ENCODE data around the gene KCNK15. TPM values are rescaled to one million over a fixed set of nuclear protein-coding genes. Genes with fewer than 3 reads are reported as not detected.

The KCNK15 gene
- polyA plus RNA-seq, 1 donor, result 0.21 TPM

DNA sequence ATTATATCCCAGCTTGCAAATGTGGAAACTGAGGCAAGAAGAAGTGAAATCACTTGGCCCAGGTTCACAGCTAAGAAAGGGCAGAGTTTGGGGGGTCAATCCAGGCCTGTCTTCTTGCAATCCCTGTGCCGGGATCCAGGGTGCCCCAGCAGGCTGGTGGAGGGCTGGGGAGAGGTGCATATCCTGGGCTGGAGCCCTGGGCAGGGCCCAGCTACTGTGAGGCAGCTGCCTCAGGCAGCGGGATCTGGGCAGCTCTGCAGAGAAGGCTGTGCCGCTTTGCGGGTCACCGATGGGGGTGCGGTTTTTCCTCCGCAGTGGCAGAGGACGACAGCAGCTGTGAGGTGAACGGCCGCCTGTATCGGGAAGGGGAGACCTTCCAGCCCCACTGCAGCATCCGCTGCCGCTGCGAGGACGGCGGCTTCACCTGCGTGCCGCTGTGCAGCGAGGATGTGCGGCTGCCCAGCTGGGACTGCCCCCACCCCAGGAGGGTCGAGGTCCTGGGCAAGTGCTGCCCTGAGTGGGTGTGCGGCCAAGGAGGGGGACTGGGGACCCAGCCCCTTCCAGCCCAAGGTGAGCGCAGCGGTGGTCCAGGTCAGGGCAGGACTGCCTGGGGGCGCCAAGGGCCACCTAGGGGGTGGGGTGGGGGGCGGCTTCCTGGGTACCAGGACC is 21.1 kb upstream of the KCNK15 start:
- no CpG with 5 or more reads among the region's 26 CpGs for WGBS (ENCODE audit: insufficient coverage, low lambda C conversion rate)
- H3K36me3 ChIP-seq (ENCODE audit: control insufficient read depth, insufficient read depth, low read length), result no peaks in the 10 kb centered on the region
- H3K4me1 ChIP-seq (ENCODE audit: control insufficient read depth, insufficient read depth, low read length), result peaks cover 13% of the 10 kb centered on the region
- H3K27ac ChIP-seq (ENCODE audit: low read length), result no peak overlapping the region
- no peaks in the 10 kb centered on the region for H3K9me3 ChIP-seq (ENCODE audit: control insufficient read depth, low read depth, low read length)
- no peak for DNase-seq
- H3K27me3 ChIP-seq (ENCODE audit: control insufficient read depth, insufficient read depth, low read length), result peaks cover 14% of the 10 kb centered on the region
- H3K4me3 ChIP-seq (ENCODE audit: low read length), result no peak overlapping the region

GRCh38 chr20:44725837-44726236 is 19.8 kb upstream of the KCNK15 start:
- no peak overlapping the region for H3K27ac ChIP-seq (ENCODE audit: low read length)
- peaks cover 14% of the 10 kb centered on the region for H3K4me1 ChIP-seq (ENCODE audit: control insufficient read depth, insufficient read depth, low read length)
- 100% methylated on average over 1 of the region's 5 CpGs for WGBS (ENCODE audit: insufficient coverage, low lambda C conversion rate)
- H3K36me3 ChIP-seq (ENCODE audit: control insufficient read depth, insufficient read depth, low read length), result no peaks in the 10 kb centered on the region
- no peak for DNase-seq
- no peaks in the 10 kb centered on the region for H3K9me3 ChIP-seq (ENCODE audit: control insufficient read depth, low read depth, low read length)
- H3K27me3 ChIP-seq (ENCODE audit: control insufficient read depth, insufficient read depth, low read length), result peaks cover 14% of the 10 kb centered on the region
- H3K4me3 ChIP-seq (ENCODE audit: low read length), result no peak overlapping the region

DNA sequence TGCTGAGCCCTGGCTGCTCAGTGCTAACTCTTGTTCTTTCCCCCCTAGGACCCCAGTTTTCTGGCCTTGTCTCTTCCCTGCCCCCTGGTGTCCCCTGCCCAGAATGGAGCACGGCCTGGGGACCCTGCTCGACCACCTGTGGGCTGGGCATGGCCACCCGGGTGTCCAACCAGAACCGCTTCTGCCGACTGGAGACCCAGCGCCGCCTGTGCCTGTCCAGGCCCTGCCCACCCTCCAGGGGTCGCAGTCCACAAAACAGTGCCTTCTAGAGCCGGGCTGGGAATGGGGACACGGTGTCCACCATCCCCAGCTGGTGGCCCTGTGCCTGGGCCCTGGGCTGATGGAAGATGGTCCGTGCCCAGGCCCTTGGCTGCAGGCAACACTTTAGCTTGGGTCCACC is 18.6 kb upstream of the KCNK15 start:
- H3K27ac ChIP-seq (ENCODE audit: low read length), result no peak overlapping the region
- DNase-seq, result no peak
- peaks cover 14% of the 10 kb centered on the region for H3K27me3 ChIP-seq (ENCODE audit: control insufficient read depth, insufficient read depth, low read length)
- no peaks in the 10 kb centered on the region for H3K36me3 ChIP-seq (ENCODE audit: control insufficient read depth, insufficient read depth, low read length)
- H3K4me1 ChIP-seq (ENCODE audit: control insufficient read depth, insufficient read depth, low read length), result peaks cover 14% of the 10 kb centered on the region
- no peak overlapping the region for H3K4me3 ChIP-seq (ENCODE audit: low read length)
- no peaks in the 10 kb centered on the region for H3K9me3 ChIP-seq (ENCODE audit: control insufficient read depth, low read depth, low read length)
- no CpG with 5 or more reads among the region's 11 CpGs for WGBS (ENCODE audit: insufficient coverage, low lambda C conversion rate)

- DNase-seq, result no peak
- Histone ChIP-seq H3K4me3 (ENCODE audit: low read length) (no peak overlapping the region), H3K36me3 (ENCODE audit: control insufficient read depth, insufficient read depth, low read length) (no peaks in the 10 kb centered on the region), H3K9me3 (ENCODE audit: control insufficient read depth, low read depth, low read length) (no peaks in the 10 kb centered on the region), H3K27ac (ENCODE audit: low read length) (no peak overlapping the region), H3K27me3 (ENCODE audit: control insufficient read depth, insufficient read depth, low read length) (peaks cover 14% of the 10 kb centered on the region), H3K4me1 (ENCODE audit: control insufficient read depth, insufficient read depth, low read length) (peaks cover 14% of the 10 kb centered on the region)
- no CpG with 5 or more reads among the region's 2 CpGs for WGBS (ENCODE audit: insufficient coverage, low lambda C conversion rate)
Measured at GRCh38 chr20:44727651-44728050, 18.0 kb upstream of the KCNK15 start.

DNA sequence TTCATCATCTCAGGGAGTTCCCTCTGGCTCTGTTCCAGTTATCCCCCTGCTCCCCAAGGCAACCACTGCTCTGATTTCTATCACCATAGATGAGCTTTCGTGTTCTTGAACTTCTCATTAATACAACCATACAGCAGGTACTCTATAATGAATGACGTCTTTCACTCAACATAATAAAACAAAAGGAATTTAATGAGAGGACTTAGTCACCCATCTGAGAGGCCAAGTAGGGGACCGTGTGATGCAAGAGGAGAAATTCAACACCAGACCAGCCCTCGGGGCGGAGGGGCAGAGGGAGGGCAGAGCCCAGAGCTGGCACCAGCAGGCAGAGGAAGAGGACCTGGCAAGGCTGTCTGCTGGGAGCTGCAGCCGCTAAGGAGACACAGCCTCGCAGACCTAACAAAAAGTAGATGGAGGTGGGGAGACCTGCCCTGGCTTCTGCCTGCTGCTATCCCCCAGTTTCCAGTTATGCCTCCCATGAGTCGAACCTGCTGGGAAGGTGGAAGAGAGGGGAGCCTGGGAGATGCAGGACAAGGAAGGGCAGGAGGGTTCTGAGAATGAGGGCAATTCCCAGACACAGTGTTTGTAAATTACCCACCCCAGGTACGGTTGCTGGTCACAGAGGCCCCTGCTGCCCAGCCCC is 16.7 kb upstream of the KCNK15 start:
- Histone ChIP-seq H3K9me3 (ENCODE audit: control insufficient read depth, low read depth, low read length) (no peaks in the 10 kb centered on the region), H3K27ac (ENCODE audit: low read length) (no peak overlapping the region), H3K36me3 (ENCODE audit: control insufficient read depth, insufficient read depth, low read length) (no peaks in the 10 kb centered on the region), H3K4me3 (ENCODE audit: low read length) (no peak overlapping the region), H3K4me1 (ENCODE audit: control insufficient read depth, insufficient read depth, low read length) (peaks cover 14% of the 10 kb centered on the region), H3K27me3 (ENCODE audit: control insufficient read depth, insufficient read depth, low read length) (peaks cover 11% of the 10 kb centered on the region)
- peak; percentile 64 to 83 for DNase-seq
- no CpG with 5 or more reads among the region's 9 CpGs for WGBS (ENCODE audit: insufficient coverage, low lambda C conversion rate)

GRCh38 chr20:44730441-44730840 is 15.2 kb upstream of the KCNK15 start:
- Histone ChIP-seq H3K36me3 (ENCODE audit: control insufficient read depth, insufficient read depth, low read length) (no peaks in the 10 kb centered on the region), H3K4me1 (ENCODE audit: control insufficient read depth, insufficient read depth, low read length) (peaks cover 14% of the 10 kb centered on the region), H3K9me3 (ENCODE audit: control insufficient read depth, low read depth, low read length) (no peaks in the 10 kb centered on the region), H3K27ac (ENCODE audit: low read length) (no peak overlapping the region), H3K4me3 (ENCODE audit: low read length) (no peak overlapping the region), H3K27me3 (ENCODE audit: control insufficient read depth, insufficient read depth, low read length) (no peaks in the 10 kb centered on the region)
- DNase-seq, result no peak
- WGBS (ENCODE audit: insufficient coverage, low lambda C conversion rate), result no CpG with 5 or more reads among the region's 2 CpGs

- Histone ChIP-seq H3K27ac (ENCODE audit: low read length) (no peak overlapping the region), H3K4me1 (ENCODE audit: control insufficient read depth, insufficient read depth, low read length) (peaks cover 18% of the 10 kb centered on the region), H3K9me3 (ENCODE audit: control insufficient read depth, low read depth, low read length) (no peaks in the 10 kb centered on the region), H3K27me3 (ENCODE audit: control insufficient read depth, insufficient read depth, low read length) (no peaks in the 10 kb centered on the region), H3K36me3 (ENCODE audit: control insufficient read depth, insufficient read depth, low read length) (no peaks in the 10 kb centered on the region), H3K4me3 (ENCODE audit: low read length) (no peak overlapping the region)
- WGBS (ENCODE audit: insufficient coverage, low lambda C conversion rate), result no CpG with 5 or more reads among the region's 8 CpGs
- DNase-seq, result no peak
Measured at GRCh38 chr20:44731657-44732056, 14.0 kb upstream of the KCNK15 start.

DNA sequence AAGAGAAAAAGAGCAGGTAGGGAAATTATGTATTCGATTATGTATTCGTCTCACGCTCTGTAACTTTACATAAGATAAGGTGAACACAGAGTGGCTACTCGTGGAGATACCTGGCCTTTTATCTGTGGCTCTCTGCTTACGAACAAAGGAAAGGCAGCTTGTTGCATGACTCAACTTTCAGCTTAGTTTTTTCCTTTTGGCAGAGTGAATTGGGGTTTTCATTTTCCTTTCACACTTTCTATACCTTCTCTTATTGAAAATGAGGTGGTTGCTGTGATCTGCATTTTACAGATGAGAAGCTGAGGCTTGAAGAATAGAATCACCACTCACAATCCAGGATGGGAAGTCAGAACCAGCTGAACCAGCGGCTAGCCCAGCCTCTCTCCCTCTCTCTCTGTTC is 13.3 kb upstream of the KCNK15 start:
- H3K27ac ChIP-seq (ENCODE audit: low read length), result no peak overlapping the region

GRCh38 chr20:44733341-44734069 is 12.2 kb upstream of the KCNK15 start:
- H3K27me3 ChIP-seq (ENCODE audit: control insufficient read depth, insufficient read depth, low read length), result no peaks in the 10 kb centered on the region
- DNase-seq, result peak; percentile 48 to 52
- H3K9me3 ChIP-seq (ENCODE audit: control insufficient read depth, low read depth, low read length), result no peaks in the 10 kb centered on the region
- no peaks in the 10 kb centered on the region for H3K36me3 ChIP-seq (ENCODE audit: control insufficient read depth, insufficient read depth, low read length)
- WGBS (ENCODE audit: insufficient coverage, low lambda C conversion rate), result 60% methylated on average over 1 of the region's 7 CpGs
- no peak overlapping the region for H3K4me3 ChIP-seq (ENCODE audit: low read length)
- no peak overlapping the region for H3K27ac ChIP-seq (ENCODE audit: low read length)
- peaks cover 15% of the 10 kb centered on the region for H3K4me1 ChIP-seq (ENCODE audit: control insufficient read depth, insufficient read depth, low read length)

More for the DNA sequence above, 13.3 kb upstream of the KCNK15 start:
- Histone ChIP-seq H3K4me1 (ENCODE audit: control insufficient read depth, insufficient read depth, low read length) (peaks cover 18% of the 10 kb centered on the region), H3K9me3 (ENCODE audit: control insufficient read depth, low read depth, low read length) (no peaks in the 10 kb centered on the region), H3K27me3 (ENCODE audit: control insufficient read depth, insufficient read depth, low read length) (no peaks in the 10 kb centered on the region), H3K36me3 (ENCODE audit: control insufficient read depth, insufficient read depth, low read length) (no peaks in the 10 kb centered on the region), H3K4me3 (ENCODE audit: low read length) (no peak overlapping the region)
- 60% methylated on average over 1 of the region's 6 CpGs for WGBS (ENCODE audit: insufficient coverage, low lambda C conversion rate)
- DNase-seq, result peak in 1 of 2 donors; percentile 55

GRCh38 chr20:44734938-44735337 is 10.7 kb upstream of the KCNK15 start:
- Histone ChIP-seq H3K9me3 (ENCODE audit: control insufficient read depth, low read depth, low read length) (no peaks in the 10 kb centered on the region), H3K4me3 (ENCODE audit: low read length) (no peak overlapping the region), H3K27ac (ENCODE audit: low read length) (no peak overlapping the region), H3K27me3 (ENCODE audit: control insufficient read depth, insufficient read depth, low read length) (no peaks in the 10 kb centered on the region), H3K36me3 (ENCODE audit: control insufficient read depth, insufficient read depth, low read length) (no peaks in the 10 kb centered on the region), H3K4me1 (ENCODE audit: control insufficient read depth, insufficient read depth, low read length) (peaks cover 4% of the 10 kb centered on the region)
- no CpG with 5 or more reads among the region's 3 CpGs for WGBS (ENCODE audit: insufficient coverage, low lambda C conversion rate)
- DNase-seq, result no peak
